Epithelial cell of proximal tubule (primary cell): ENCODE measurements around the gene IRGQ. TPM values are rescaled to one million over a fixed set of nuclear protein-coding genes. Genes with fewer than 3 reads are reported as not detected.
"Not testable (repeated sequence)": the region's sequence is repeated elsewhere in the genome, so short reads cannot be mapped to it uniquely, and the experiment has no call there.

Experiments
- DNase-seq: peaks from one replicate; pipeline ENCODE4 v3.0.0-alpha.2; 2011; ENCODE audit warnings: low read depth
- H3K4me3 ChIP-seq: 2 replicates; pipeline ENCODE4 v1.5.1; 2011; ENCODE audit warnings: low read depth, mild to moderate bottlenecking, low read length
- total RNA-seq: library from RNA; depleted of rRNA; stranded (reverse); fragments of >200 nt; gene quantifications from 2 replicates; pipeline ENCODE4 v1.2.3, GENCODE V29; 2015
- TF ChIP-seq, protein P1 (sequence below): conservative IDR thresholded peaks from 2 replicates; pipeline ENCODE4 v1.5.1; 2012; ENCODE audit warnings: low read depth, mild to moderate bottlenecking, low read length

IRGQ gene
- total RNA-seq, 1 donor from 2014 or later, result 20.8 TPM

DNA sequence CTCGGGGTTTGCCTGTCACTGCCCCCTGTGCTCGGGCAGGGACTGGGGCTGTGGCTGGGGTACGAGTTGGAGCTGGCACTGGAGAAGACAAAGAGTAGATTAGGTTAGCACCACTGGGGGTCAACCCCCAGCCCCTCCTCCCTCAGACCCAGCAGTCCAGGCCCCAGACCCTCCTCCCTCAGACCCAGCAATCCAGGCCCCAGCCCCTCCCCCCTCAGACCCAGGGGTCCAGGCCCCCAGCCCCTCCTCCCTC is 43.8 kb downstream of the IRGQ start:
- H3K4me3 ChIP-seq, result no peak overlapping the region
- no peak for DNase-seq
- TF ChIP-seq, protein P1, sequence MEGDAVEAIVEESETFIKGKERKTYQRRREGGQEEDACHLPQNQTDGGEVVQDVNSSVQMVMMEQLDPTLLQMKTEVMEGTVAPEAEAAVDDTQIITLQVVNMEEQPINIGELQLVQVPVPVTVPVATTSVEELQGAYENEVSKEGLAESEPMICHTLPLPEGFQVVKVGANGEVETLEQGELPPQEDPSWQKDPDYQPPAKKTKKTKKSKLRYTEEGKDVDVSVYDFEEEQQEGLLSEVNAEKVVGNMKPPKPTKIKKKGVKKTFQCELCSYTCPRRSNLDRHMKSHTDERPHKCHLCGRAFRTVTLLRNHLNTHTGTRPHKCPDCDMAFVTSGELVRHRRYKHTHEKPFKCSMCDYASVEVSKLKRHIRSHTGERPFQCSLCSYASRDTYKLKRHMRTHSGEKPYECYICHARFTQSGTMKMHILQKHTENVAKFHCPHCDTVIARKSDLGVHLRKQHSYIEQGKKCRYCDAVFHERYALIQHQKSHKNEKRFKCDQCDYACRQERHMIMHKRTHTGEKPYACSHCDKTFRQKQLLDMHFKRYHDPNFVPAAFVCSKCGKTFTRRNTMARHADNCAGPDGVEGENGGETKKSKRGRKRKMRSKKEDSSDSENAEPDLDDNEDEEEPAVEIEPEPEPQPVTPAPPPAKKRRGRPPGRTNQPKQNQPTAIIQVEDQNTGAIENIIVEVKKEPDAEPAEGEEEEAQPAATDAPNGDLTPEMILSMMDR, result no peak

DNA sequence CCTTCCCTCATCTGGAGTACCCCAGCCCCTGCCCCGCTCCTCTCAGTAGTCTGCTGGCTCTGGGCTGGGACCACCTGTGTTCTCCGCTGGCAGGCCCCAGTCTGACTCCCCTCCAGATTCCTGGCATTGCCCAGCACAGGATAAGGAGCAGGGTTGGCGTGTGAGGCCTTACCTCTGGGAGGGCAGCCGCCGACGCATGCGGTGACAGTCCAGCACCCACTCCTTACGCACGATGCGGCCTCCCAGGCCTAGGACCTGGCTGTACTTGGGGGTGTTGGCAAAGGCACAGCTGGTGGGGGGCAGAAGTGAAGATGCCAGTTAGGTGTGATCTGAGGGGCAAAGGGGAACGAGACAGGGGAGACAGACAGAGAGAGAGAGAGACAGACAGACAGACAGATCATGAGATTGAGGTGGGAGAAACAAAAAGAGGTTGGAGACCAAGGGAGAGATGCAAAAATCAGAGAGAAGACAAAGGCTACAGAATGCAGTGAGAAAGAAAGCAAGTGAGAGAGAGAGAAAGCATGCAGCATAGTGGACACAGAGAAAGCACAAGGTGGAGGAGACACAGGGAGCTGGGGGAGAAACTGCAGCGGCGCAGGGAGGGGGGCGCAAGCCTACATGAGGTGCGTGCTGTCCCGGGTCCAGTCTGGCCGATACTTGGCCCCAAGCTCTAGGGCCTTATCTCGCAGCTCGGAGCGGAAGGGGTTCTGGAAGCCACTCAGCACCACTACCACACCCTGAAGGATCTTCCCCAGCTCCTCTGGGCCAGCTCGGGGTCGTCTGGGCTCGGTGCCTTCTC is 44.3 kb downstream of the IRGQ start:
- TF ChIP-seq, protein P1, result no peak
- H3K4me3 ChIP-seq, result no peak overlapping the region
- no peak for DNase-seq

DNA sequence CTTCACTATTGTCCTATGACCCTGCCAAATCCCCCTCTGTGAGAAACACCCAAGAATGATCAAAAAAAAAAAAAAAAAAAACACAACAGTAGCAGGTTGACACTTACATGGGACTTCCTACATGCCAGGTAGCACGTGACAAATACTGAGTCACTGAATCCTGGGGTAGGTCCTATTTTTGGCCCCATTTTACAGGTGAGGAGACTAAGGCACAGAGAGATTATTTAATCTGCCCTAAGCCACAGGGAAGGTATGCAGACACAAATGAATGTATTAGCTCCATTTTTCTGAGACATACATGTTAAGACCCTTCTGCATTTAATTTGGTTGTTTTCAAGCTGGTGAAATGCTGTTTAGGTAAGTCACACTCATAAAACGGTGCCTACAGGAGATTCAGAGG is 47.2 kb downstream of the IRGQ start:
- TF ChIP-seq, protein P1, result no peak
- no peak overlapping the region for H3K4me3 ChIP-seq
- DNase-seq, result no peak

DNA sequence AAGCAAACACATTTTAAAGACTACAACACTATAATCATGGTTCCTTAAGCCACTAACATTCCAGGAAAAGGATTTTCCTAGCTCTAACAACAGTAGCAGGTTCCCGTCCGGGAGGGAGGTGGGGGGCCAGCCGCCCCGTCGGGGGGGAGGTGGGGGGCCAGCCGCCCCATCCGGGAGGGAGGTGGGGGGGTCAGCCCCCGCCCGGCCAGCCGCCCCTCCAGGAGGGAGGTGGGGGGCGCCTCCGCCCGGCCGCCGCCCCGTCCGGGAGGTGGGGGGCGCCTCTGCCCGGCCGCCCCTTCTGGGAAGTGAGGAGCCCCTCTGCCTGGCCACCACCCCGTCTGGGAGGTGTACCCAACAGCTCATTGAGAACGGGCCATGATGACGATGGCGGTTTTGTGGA is 48.0 kb downstream of the IRGQ start:
- DNase-seq, result not testable (repeated sequence)

DNA sequence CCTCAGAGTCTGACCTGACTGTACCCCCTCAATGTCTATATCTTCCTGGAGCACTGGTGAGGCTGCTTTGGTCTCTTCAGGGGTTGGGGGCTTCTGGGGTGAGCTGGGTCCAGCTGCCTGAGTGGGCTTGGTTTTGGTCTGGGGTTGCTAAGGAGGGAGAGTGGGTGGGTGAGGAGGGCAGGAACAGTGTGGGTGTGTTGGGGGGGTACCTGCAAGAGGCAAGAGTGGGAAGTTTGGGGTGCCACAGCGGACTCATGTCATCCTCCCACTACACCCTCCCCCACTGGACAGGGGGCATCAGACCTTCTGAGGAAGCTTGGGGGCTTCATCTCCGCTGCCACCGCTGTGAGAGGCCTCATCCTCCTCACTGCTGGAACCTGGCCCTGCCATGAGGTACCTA is 49.4 kb downstream of the IRGQ start:
- DNase-seq, result no peak
- H3K4me3 ChIP-seq, result no peak overlapping the region
- TF ChIP-seq, protein P1, result no peak

More for the DNA sequence above, 48.0 kb downstream of the IRGQ start:
- H3K4me3 ChIP-seq, result not testable (repeated sequence)

DNA sequence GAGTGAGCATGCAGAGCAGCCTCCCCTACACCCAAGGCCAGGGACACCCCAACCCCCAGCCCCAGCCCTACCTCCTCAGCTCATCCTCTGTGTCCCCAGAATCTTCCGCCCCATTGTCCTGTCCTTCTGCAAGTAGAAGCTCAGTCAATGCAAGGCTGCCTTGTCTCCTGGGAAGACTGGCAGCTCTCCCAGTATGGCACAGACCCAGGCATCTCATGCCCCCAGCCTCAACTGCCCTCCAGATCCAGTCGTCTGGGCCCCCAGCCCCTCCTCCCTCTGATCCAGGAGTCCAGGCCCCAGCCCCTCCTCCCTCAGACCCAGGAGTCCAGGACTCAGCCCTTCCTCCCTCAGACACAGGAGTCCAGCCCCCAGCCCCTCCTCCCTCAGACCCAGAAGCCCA is 50.0 kb downstream of the IRGQ start:
- no peak for DNase-seq
- H3K4me3 ChIP-seq, result no peak overlapping the region
- TF ChIP-seq, protein P1, result no peak

DNA sequence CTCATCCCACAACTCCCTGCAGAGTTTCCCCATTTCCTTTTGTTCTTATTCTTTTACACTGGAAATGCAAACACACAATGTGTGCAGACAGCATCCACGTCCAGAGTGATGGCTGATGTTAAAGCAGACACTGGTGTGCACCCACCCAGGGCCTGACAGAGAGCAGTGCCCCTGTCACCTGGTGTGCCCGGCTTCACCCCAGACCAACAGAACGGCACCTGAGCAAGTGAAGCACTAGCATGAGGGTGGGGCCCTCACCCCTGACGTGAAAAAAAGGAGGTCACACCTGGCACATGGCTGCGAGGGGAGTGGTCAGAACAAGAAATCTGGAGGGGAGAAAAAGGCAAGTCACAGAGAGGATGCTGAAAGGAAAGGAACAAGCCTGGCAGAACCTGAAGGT is 50.7 kb downstream of the IRGQ start:
- H3K4me3 ChIP-seq, result no peak overlapping the region
- TF ChIP-seq, protein P1, result no peak
- DNase-seq, result no peak
